Measurements from ENCODE around the gene UBE2D3. TPM values are rescaled to one million over a fixed set of nuclear protein-coding genes. Genes with fewer than 3 reads are reported as not detected.

The UBE2D3 gene
- total and polyA plus RNA-seq, 2 donors from 2014 or later = 173 to 262 TPM

DNA sequence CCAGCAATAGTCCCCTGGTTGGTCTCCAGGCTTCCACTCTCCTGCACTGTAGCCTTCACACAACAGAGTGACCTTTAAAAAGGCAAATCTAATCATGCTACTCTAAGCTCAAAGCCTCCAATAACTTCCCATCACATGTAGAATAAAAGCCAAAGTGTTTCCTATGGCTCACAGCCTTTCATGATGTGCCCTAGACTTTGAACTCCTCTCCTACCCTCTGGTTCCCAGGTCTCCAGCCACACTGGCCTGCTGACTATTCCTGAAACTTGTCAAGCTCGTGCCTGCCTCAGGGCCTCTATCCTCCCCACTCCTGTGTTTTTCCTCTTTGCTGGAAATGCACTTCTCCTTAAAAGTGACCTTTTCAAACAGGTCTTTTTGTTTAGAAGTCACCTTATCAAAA is 69.7 kb downstream of the UBE2D3 start:
- intact Hi-C loops (cut with DNase I) = no loop called here
- Histone ChIP-seq H3K9me3 (ENCODE audit: control insufficient read depth in 2 of 3, insufficient read depth in 1 of 3, low read length in 3 of 3) (no peaks in the 10 kb centered on the region), H3K4me3 (ENCODE audit: low read length in 3 of 3) (no peak overlapping the region), H3K36me3 (ENCODE audit: control insufficient read depth in 2 of 3, insufficient read depth in 3 of 3, low read length in 3 of 3) (no peaks in the 10 kb centered on the region), H3K4me1 (ENCODE audit: control insufficient read depth in 2 of 3, insufficient read depth in 2 of 3, low read depth in 1 of 3, low read length in 3 of 3) (peaks cover 0 to 6% (median 0%) of the 10 kb centered on the region in 3 donors), H3K27ac (ENCODE audit: low read depth in 2 of 2, low read length in 2 of 2) (peak overlapping the region in 1 of 2 donors; percentile 5), H3K9ac (ENCODE audit: low read length in 3 of 3) (no peak overlapping the region), H3K27me3 (ENCODE audit: control insufficient read depth, insufficient read depth, low read length) (no peaks in the 10 kb centered on the region)
- FAIRE-seq (no peak), DNase-seq (no peak)
- TF ChIP-seq, protein P1, sequence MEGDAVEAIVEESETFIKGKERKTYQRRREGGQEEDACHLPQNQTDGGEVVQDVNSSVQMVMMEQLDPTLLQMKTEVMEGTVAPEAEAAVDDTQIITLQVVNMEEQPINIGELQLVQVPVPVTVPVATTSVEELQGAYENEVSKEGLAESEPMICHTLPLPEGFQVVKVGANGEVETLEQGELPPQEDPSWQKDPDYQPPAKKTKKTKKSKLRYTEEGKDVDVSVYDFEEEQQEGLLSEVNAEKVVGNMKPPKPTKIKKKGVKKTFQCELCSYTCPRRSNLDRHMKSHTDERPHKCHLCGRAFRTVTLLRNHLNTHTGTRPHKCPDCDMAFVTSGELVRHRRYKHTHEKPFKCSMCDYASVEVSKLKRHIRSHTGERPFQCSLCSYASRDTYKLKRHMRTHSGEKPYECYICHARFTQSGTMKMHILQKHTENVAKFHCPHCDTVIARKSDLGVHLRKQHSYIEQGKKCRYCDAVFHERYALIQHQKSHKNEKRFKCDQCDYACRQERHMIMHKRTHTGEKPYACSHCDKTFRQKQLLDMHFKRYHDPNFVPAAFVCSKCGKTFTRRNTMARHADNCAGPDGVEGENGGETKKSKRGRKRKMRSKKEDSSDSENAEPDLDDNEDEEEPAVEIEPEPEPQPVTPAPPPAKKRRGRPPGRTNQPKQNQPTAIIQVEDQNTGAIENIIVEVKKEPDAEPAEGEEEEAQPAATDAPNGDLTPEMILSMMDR (IDR thresholded peaks at IDR 0.05; ENCODE audit: borderline replicate concordance, extremely low read depth, insufficient read depth) = no peak

DNA sequence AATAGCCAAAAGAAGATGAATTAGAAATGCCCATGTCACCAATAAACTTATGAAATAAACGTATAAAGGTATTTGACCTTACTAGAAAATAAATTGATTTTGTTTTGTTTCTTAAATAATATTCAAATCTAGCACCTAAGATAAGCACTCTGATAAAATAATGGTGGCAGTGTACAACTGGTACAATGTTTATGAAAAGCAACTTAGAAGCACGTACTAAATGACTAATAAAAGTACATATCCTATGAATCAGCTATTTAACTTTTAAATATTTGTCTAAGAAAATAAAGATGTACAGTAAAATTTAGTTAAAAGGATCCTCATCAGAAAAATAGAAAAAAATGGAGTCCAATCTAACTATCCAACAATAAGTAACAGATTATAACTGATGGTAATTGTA is 73.3 kb downstream of the UBE2D3 start:
- Histone ChIP-seq H3K4me3 (ENCODE audit: low read length in 3 of 3) (no peak overlapping the region), H3K27ac (ENCODE audit: low read depth in 2 of 2, low read length in 2 of 2) (no peak overlapping the region), H3K9me3 (ENCODE audit: control insufficient read depth in 2 of 3, insufficient read depth in 1 of 3, low read length in 3 of 3) (no peaks in the 10 kb centered on the region), H3K9ac (ENCODE audit: low read length in 3 of 3) (no peak overlapping the region), H3K4me1 (ENCODE audit: control insufficient read depth in 2 of 3, insufficient read depth in 2 of 3, low read depth in 1 of 3, low read length in 3 of 3) (peaks cover 0 to 6% (median 0%) of the 10 kb centered on the region in 3 donors), H3K36me3 (ENCODE audit: control insufficient read depth in 2 of 3, insufficient read depth in 3 of 3, low read length in 3 of 3) (no peaks in the 10 kb centered on the region), H3K27me3 (ENCODE audit: control insufficient read depth, insufficient read depth, low read length) (no peaks in the 10 kb centered on the region)
- FAIRE-seq = peak; percentile 84
- TF ChIP-seq, protein P1 (IDR thresholded peaks at IDR 0.05; ENCODE audit: borderline replicate concordance, extremely low read depth, insufficient read depth) = no peak
- no peak for DNase-seq
- intact Hi-C loops (cut with DNase I) = no loop called here

DNA sequence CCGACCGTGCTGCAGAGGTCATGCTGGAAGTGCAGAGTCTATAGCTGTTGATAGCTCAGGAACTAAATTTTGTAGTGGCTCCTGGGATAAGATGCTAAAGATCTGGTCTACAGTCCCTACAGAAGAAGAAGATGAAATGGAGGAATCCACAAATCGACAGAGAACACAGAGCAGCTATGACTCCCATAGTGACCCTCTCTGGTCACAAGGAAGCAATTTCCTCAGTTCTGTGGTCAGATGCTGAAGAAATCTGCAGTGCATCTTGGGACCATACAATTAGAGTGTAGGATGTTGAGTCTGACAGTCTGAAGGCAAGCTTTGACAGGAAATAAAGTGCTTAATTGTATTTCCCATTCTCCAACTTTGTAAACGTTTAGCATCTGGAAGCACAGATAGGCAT is 75.4 kb downstream of the UBE2D3 start:
- DNase-seq = no peak
- Histone ChIP-seq H3K9me3 (ENCODE audit: control insufficient read depth in 2 of 3, insufficient read depth in 1 of 3, low read length in 3 of 3) (no peaks in the 10 kb centered on the region), H3K9ac (ENCODE audit: low read length in 3 of 3) (no peak overlapping the region), H3K4me3 (ENCODE audit: low read length in 3 of 3) (no peak overlapping the region), H3K27ac (ENCODE audit: low read depth in 2 of 2, low read length in 2 of 2) (no peak overlapping the region), H3K36me3 (ENCODE audit: control insufficient read depth in 2 of 3, insufficient read depth in 3 of 3, low read length in 3 of 3) (no peaks in the 10 kb centered on the region), H3K27me3 (ENCODE audit: control insufficient read depth, insufficient read depth, low read length) (no peaks in the 10 kb centered on the region), H3K4me1 (ENCODE audit: control insufficient read depth in 2 of 3, insufficient read depth in 2 of 3, low read depth in 1 of 3, low read length in 3 of 3) (no peaks in the 10 kb centered on the region)
- intact Hi-C loops (cut with DNase I) = no loop called here
- TF ChIP-seq, protein P1 (IDR thresholded peaks at IDR 0.05; ENCODE audit: borderline replicate concordance, extremely low read depth, insufficient read depth) = no peak
- no peak for FAIRE-seq

Other genes with a start within 250 kb of the UBE2D3 start
- 28.0 TPM for gene MANBA, start 66.6 kb downstream of the UBE2D3 start, total RNA-seq
- 19.0 TPM for gene MANBA, start 66.6 kb downstream of the UBE2D3 start, polyA plus RNA-seq (ENCODE audit: insufficient read depth, low read depth, low replicate concordance)
- 25.6 TPM for gene CISD2, start 41.4 kb upstream of the UBE2D3 start, total RNA-seq
- 46.3 TPM for gene CISD2, start 41.4 kb upstream of the UBE2D3 start, polyA plus RNA-seq (ENCODE audit: insufficient read depth, low read depth, low replicate concordance)
- 1.8 TPM for gene SLC9B1, start 192.2 kb upstream of the UBE2D3 start, total RNA-seq
- gene SLC9B1, start 192.2 kb upstream of the UBE2D3 start, polyA plus RNA-seq (ENCODE audit: insufficient read depth, low read depth, low replicate concordance) = 0.52 TPM
- 6.0 TPM for gene SLC9B2, start 249.2 kb upstream of the UBE2D3 start, total RNA-seq
- 0.80 TPM for gene SLC9B2, start 249.2 kb upstream of the UBE2D3 start, polyA plus RNA-seq (ENCODE audit: insufficient read depth, low read depth, low replicate concordance)

Measured in kidney (tissue), 14 donors.